Measurements from ENCODE around the gene CPEB1.
"Not testable (repeated sequence)": the region's sequence is repeated elsewhere in the genome, so short reads cannot be mapped to it uniquely, and the experiment has no call there.

Gene CPEB1

GRCh38 chr15:82530006-82530405 is 117.2 kb downstream of the CPEB1 start:
- WGBS (ENCODE audit: extremely low coverage, insufficient coverage, low lambda C conversion rate) = no CpG with 5 or more reads among the region's 3 CpGs
- no peak overlapping the region for H3K4me3 ChIP-seq (ENCODE audit: low read length)
- H4K8ac ChIP-seq (ENCODE audit: low read depth, low read length) = no peak overlapping the region
- no peak overlapping the region for H3K4me2 ChIP-seq (ENCODE audit: low read length)
- H4K5ac ChIP-seq (ENCODE audit: low read length) = no peak overlapping the region
- H3K18ac ChIP-seq (ENCODE audit: low read length) = no peak overlapping the region
- H3K56ac ChIP-seq (ENCODE audit: low read length) = no peak overlapping the region
- H2BK15ac ChIP-seq (replicated peaks; ENCODE audit: low read depth) = no peak overlapping the region
- H2AK5ac ChIP-seq (ENCODE audit: low read length) = no peak overlapping the region
- no peaks in the 10 kb centered on the region for H3K79me2 ChIP-seq (ENCODE audit: control insufficient read depth, insufficient read depth, low read length)
- H3K79me1 ChIP-seq (ENCODE audit: low read length) = no peaks in the 10 kb centered on the region
- no peaks in the 10 kb centered on the region for H3K36me3 ChIP-seq (ENCODE audit: control insufficient read depth, insufficient read depth, low read length)
- no peak overlapping the region for H3K9ac ChIP-seq (ENCODE audit: low read length)
- DNase-seq = no peak
- no peaks in the 10 kb centered on the region for H3K27me3 ChIP-seq (ENCODE audit: insufficient read depth, low read length, poor library complexity)
- no peaks in the 10 kb centered on the region for H3K4me1 ChIP-seq (ENCODE audit: control insufficient read depth, low read depth, low read length)
- H3K4ac ChIP-seq (ENCODE audit: low read depth, low read length) = no peak overlapping the region
- no peak overlapping the region for H2BK5ac ChIP-seq (ENCODE audit: low read length)
- no peak overlapping the region for H3K27ac ChIP-seq (ENCODE audit: low read depth, low read length)
- H3K23ac ChIP-seq (ENCODE audit: low read length) = no peak overlapping the region
- H2BK120ac ChIP-seq (ENCODE audit: low read depth, low read length) = no peak overlapping the region

DNA sequence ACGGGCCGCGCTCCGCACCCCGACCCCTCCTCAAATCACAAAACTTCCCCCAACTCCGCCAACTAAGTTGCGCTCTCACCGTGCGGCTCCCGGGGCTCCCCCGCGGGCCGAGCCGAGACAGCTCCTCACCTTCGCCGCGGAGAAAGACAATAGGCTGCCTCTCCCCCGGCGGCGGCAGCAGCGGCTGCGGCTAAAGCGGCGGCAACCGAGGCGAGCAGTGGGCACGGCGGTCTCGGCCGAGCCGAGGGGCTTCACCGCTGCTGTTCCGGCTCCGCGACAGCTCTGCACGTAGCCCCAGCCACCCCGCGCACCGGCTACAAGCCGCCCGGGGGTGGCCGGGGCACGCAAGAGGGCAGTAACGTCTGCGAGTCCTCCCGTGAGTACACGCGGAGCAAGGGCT is 133.6 kb downstream of the CPEB1 start:
- H3K79me2 ChIP-seq (ENCODE audit: control insufficient read depth, insufficient read depth, low read length); H3K18ac ChIP-seq (ENCODE audit: low read length); H2BK120ac ChIP-seq (ENCODE audit: low read depth, low read length); H4K8ac ChIP-seq (ENCODE audit: low read depth, low read length); H3K4ac ChIP-seq (ENCODE audit: low read depth, low read length); H3K79me1 ChIP-seq (ENCODE audit: low read length); H3K27me3 ChIP-seq (ENCODE audit: insufficient read depth, low read length, poor library complexity); H2BK15ac ChIP-seq (replicated peaks; ENCODE audit: low read depth); H3K36me3 ChIP-seq (ENCODE audit: control insufficient read depth, insufficient read depth, low read length); H3K4me1 ChIP-seq (ENCODE audit: control insufficient read depth, low read depth, low read length); H2AK5ac ChIP-seq (ENCODE audit: low read length); H3K56ac ChIP-seq (ENCODE audit: low read length); H3K4me3 ChIP-seq (ENCODE audit: low read length); H3K27ac ChIP-seq (ENCODE audit: low read depth, low read length); H2BK5ac ChIP-seq (ENCODE audit: low read length); H3K9ac ChIP-seq (ENCODE audit: low read length); H4K5ac ChIP-seq (ENCODE audit: low read length); H3K4me2 ChIP-seq (ENCODE audit: low read length); H3K23ac ChIP-seq (ENCODE audit: low read length); DNase-seq: not testable (repeated sequence)
- no CpG with 5 or more reads among the region's 48 CpGs for WGBS (ENCODE audit: extremely low coverage, insufficient coverage, low lambda C conversion rate)

- not testable (repeated sequence) for H3K79me1 ChIP-seq (ENCODE audit: low read length)
Observed at GRCh38 chr15:82507693-82508092, 139.5 kb downstream of the CPEB1 start.

GRCh38 chr15:82507087-82507486 is 140.1 kb downstream of the CPEB1 start:
- not testable (repeated sequence) for H3K4ac ChIP-seq (ENCODE audit: low read depth, low read length); H3K4me1 ChIP-seq (ENCODE audit: control insufficient read depth, low read depth, low read length); DNase-seq; H3K9ac ChIP-seq (ENCODE audit: low read length); H3K36me3 ChIP-seq (ENCODE audit: control insufficient read depth, insufficient read depth, low read length); H2BK15ac ChIP-seq (replicated peaks; ENCODE audit: low read depth); H2BK120ac ChIP-seq (ENCODE audit: low read depth, low read length); H3K27me3 ChIP-seq (ENCODE audit: insufficient read depth, low read length, poor library complexity); H3K18ac ChIP-seq (ENCODE audit: low read length); H3K27ac ChIP-seq (ENCODE audit: low read depth, low read length); H3K79me2 ChIP-seq (ENCODE audit: control insufficient read depth, insufficient read depth, low read length); H3K4me2 ChIP-seq (ENCODE audit: low read length); H4K8ac ChIP-seq (ENCODE audit: low read depth, low read length); H4K5ac ChIP-seq (ENCODE audit: low read length); H3K56ac ChIP-seq (ENCODE audit: low read length); H3K4me3 ChIP-seq (ENCODE audit: low read length); H3K23ac ChIP-seq (ENCODE audit: low read length); H3K79me1 ChIP-seq (ENCODE audit: low read length); H2BK5ac ChIP-seq (ENCODE audit: low read length); H2AK5ac ChIP-seq (ENCODE audit: low read length)
- WGBS (ENCODE audit: extremely low coverage, insufficient coverage, low lambda C conversion rate) = no CpG with 5 or more reads among the region's 1 CpG

More at GRCh38 chr15:82507693-82508092, 139.5 kb downstream of the CPEB1 start:
- H3K9ac ChIP-seq (ENCODE audit: low read length); H3K4me2 ChIP-seq (ENCODE audit: low read length); H3K4me1 ChIP-seq (ENCODE audit: control insufficient read depth, low read depth, low read length); H2AK5ac ChIP-seq (ENCODE audit: low read length); H3K4ac ChIP-seq (ENCODE audit: low read depth, low read length); H2BK120ac ChIP-seq (ENCODE audit: low read depth, low read length); H3K36me3 ChIP-seq (ENCODE audit: control insufficient read depth, insufficient read depth, low read length); H3K4me3 ChIP-seq (ENCODE audit: low read length); H3K23ac ChIP-seq (ENCODE audit: low read length); H2BK5ac ChIP-seq (ENCODE audit: low read length); H3K27ac ChIP-seq (ENCODE audit: low read depth, low read length); H2BK15ac ChIP-seq (replicated peaks; ENCODE audit: low read depth); H4K5ac ChIP-seq (ENCODE audit: low read length); H3K27me3 ChIP-seq (ENCODE audit: insufficient read depth, low read length, poor library complexity); H3K18ac ChIP-seq (ENCODE audit: low read length); DNase-seq; H3K79me2 ChIP-seq (ENCODE audit: control insufficient read depth, insufficient read depth, low read length); H4K8ac ChIP-seq (ENCODE audit: low read depth, low read length): not testable (repeated sequence)
- no CpG with 5 or more reads among the region's 4 CpGs for WGBS (ENCODE audit: extremely low coverage, insufficient coverage, low lambda C conversion rate)
- H3K56ac ChIP-seq (ENCODE audit: low read length) = peak overlapping the region; percentile 17

DNA sequence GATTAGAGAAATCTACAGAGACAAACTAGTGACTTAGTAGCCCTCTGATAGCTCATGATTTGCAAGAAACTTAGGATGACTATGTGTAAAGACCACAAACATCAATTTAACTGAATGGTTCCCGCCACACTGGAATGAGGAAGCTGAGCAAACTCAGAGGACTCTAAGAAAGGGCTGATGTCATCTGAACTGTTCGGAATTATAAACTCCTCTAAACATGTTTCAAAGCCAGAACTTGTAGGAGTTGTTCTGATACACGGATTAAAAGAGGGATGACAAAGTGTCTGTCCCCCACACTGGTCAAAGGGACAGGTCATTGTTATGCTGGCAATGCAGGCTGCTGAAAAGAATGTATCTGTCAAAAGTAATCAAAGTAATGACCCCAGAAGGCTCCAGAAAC is 141.3 kb downstream of the CPEB1 start:
- not testable (repeated sequence) for H3K27ac ChIP-seq (ENCODE audit: low read depth, low read length); H3K4me1 ChIP-seq (ENCODE audit: control insufficient read depth, low read depth, low read length); H2BK15ac ChIP-seq (replicated peaks; ENCODE audit: low read depth); H3K36me3 ChIP-seq (ENCODE audit: control insufficient read depth, insufficient read depth, low read length); H4K8ac ChIP-seq (ENCODE audit: low read depth, low read length); H2AK5ac ChIP-seq (ENCODE audit: low read length); H3K79me1 ChIP-seq (ENCODE audit: low read length); H2BK5ac ChIP-seq (ENCODE audit: low read length); H3K4me3 ChIP-seq (ENCODE audit: low read length); DNase-seq; H3K27me3 ChIP-seq (ENCODE audit: insufficient read depth, low read length, poor library complexity); H3K9ac ChIP-seq (ENCODE audit: low read length); H4K5ac ChIP-seq (ENCODE audit: low read length); H3K18ac ChIP-seq (ENCODE audit: low read length); H3K4me2 ChIP-seq (ENCODE audit: low read length); H2BK120ac ChIP-seq (ENCODE audit: low read depth, low read length); H3K56ac ChIP-seq (ENCODE audit: low read length); H3K23ac ChIP-seq (ENCODE audit: low read length); H3K79me2 ChIP-seq (ENCODE audit: control insufficient read depth, insufficient read depth, low read length); H3K4ac ChIP-seq (ENCODE audit: low read depth, low read length)
- no CpG with 5 or more reads among the region's 3 CpGs for WGBS (ENCODE audit: extremely low coverage, insufficient coverage, low lambda C conversion rate)

DNA sequence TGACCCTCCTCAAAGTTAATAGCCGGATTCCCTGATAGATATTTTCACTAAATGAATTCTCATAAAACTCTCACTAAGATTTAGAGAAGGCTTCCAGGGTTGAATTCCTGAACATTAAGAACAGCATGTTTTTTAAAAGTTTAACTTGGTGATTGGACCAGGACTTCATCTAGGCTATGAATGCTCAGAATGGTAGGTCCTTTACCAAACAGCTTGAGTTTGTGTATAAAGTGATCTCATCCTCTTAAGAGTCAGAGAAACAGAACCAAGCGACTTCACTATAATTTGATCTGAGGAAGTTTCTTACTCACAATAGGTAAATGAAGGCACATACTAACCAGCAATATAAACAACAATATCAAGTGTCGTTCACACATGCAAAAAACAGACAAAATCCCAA is 143.1 kb downstream of the CPEB1 start:
- not testable (repeated sequence) for H3K27ac ChIP-seq (ENCODE audit: low read depth, low read length)

More for the DNA sequence above, 143.1 kb downstream of the CPEB1 start:
- H2BK5ac ChIP-seq (ENCODE audit: low read length); H2BK120ac ChIP-seq (ENCODE audit: low read depth, low read length); H4K8ac ChIP-seq (ENCODE audit: low read depth, low read length); H2BK15ac ChIP-seq (replicated peaks; ENCODE audit: low read depth); H3K79me1 ChIP-seq (ENCODE audit: low read length); H3K36me3 ChIP-seq (ENCODE audit: control insufficient read depth, insufficient read depth, low read length); DNase-seq; H3K4me3 ChIP-seq (ENCODE audit: low read length); H3K23ac ChIP-seq (ENCODE audit: low read length); H2AK5ac ChIP-seq (ENCODE audit: low read length); H3K4ac ChIP-seq (ENCODE audit: low read depth, low read length); H3K18ac ChIP-seq (ENCODE audit: low read length); H4K5ac ChIP-seq (ENCODE audit: low read length); H3K27me3 ChIP-seq (ENCODE audit: insufficient read depth, low read length, poor library complexity); H3K4me2 ChIP-seq (ENCODE audit: low read length); H3K56ac ChIP-seq (ENCODE audit: low read length); H3K79me2 ChIP-seq (ENCODE audit: control insufficient read depth, insufficient read depth, low read length); H3K9ac ChIP-seq (ENCODE audit: low read length); H3K4me1 ChIP-seq (ENCODE audit: control insufficient read depth, low read depth, low read length): not testable (repeated sequence)
- WGBS (ENCODE audit: extremely low coverage, insufficient coverage, low lambda C conversion rate) = no CpG with 5 or more reads among the region's 3 CpGs

Data from mesendoderm (in vitro differentiated cells).